Tibial artery (tissue), 4 donors: ENCODE results near the gene SLC4A5.

ENCODE experiments used
- DNase-seq, 2 donors: peaks; one replicate each; pipeline ENCODE4 v3.0.0-alpha.2; 2019
- H3K27ac ChIP-seq, 2 donors: fragments of 200-600 bp; sonication (generic) in 1 of 2; 1 replicate in 1 of 2; 2 replicates in 1 of 2; pipeline ENCODE4 v1.5.1; 2018 to 2019; ENCODE audit warnings: mild to moderate bottlenecking in 1 of 2
- H3K27me3 ChIP-seq, 2 donors: fragments of 200-600 bp; sonication (generic) in 1 of 2; one replicate each; pipeline versions ENCODE4 v1.5.1 to v1.6.0; 2016 to 2019
- H3K36me3 ChIP-seq, 3 donors: fragments of 200-600 bp; sonication (generic) in 2 of 3; one replicate each; pipeline ENCODE4 v1.5.1; 2016 to 2019; ENCODE audit warnings: mild to moderate bottlenecking in 2 of 3
- H3K4me1 ChIP-seq, 4 donors: fragments of 200-600 bp; sonication (generic) in 2 of 4; 1 replicate in 3 of 4; 2 replicates in 1 of 4; pipeline ENCODE4 v1.5.1; 2016 to 2019
- H3K4me3 ChIP-seq, 2 donors: fragments of 200-600 bp; sonication (generic) in 1 of 2; 1 replicate in 1 of 2; 2 replicates in 1 of 2; pipeline ENCODE4 v1.5.1; 2018 to 2019; ENCODE audit warnings: mild to moderate bottlenecking in 2 of 2
- H3K9me3 ChIP-seq, 3 donors: fragments of 200-600 bp; sonication (generic) in 1 of 3; one replicate each; pipeline ENCODE4 v1.5.1; 2016 to 2019
- CTCF ChIP-seq, 2 experiments: fragments of 200-600 bp in 1 of 2; fragments of 450-650 bp in 1 of 2; IDR thresholded peaks; one replicate each; pipeline ENCODE4 v1.5.1; 2017 to 2019; ENCODE audit warnings: antibody characterized with exemption in 2 of 2, mild to moderate bottlenecking in 1 of 2, moderate library complexity in 1 of 2
- intact Hi-C: fragments of 100-400 bp; cut with DNase I; formaldehyde crosslinking; loops from one replicate; pipeline ENCODE4 v1.15.0; 2023; ENCODE audit warnings: low total_unique reads

The SLC4A5 gene

GRCh38 chr2:74316627-74317295 is 26.5 kb downstream of the SLC4A5 start:
- intact Hi-C loops = no loop called here
- DNase-seq = no peak
- Histone ChIP-seq H3K27me3 (no peaks in the 10 kb centered on the region), H3K4me1 (peaks cover 0 to 22% (median 9%) of the 10 kb centered on the region in 4 donors), H3K36me3 (peaks cover 8 to 24% (median 15%) of the 10 kb centered on the region in 3 donors), H3K27ac (no peak overlapping the region), H3K4me3 (no peak overlapping the region), H3K9me3 (no peaks in the 10 kb centered on the region)
- TF ChIP-seq CTCF (IDR thresholded peaks at IDR 0.05) = no peak

GRCh38 chr2:74314107-74314506 is 29.1 kb downstream of the SLC4A5 start:
- Histone ChIP-seq H3K27me3 (no peaks in the 10 kb centered on the region), H3K36me3 (peaks cover 8 to 24% (median 15%) of the 10 kb centered on the region in 3 donors), H3K4me1 (peaks cover 0 to 22% (median 9%) of the 10 kb centered on the region in 4 donors), H3K4me3 (no peak overlapping the region), H3K27ac (no peak overlapping the region), H3K9me3 (no peaks in the 10 kb centered on the region)
- no peak for TF ChIP-seq CTCF (IDR thresholded peaks at IDR 0.05)
- intact Hi-C loops = no loop called here
- no peak for DNase-seq

- Histone ChIP-seq H3K27ac (no peak overlapping the region), H3K9me3 (no peaks in the 10 kb centered on the region), H3K4me3 (no peak overlapping the region), H3K36me3 (peaks cover 8 to 24% (median 15%) of the 10 kb centered on the region in 3 donors), H3K4me1 (peaks cover 0 to 17% (median 9%) of the 10 kb centered on the region in 4 donors), H3K27me3 (no peaks in the 10 kb centered on the region)
- no peak for DNase-seq
- intact Hi-C loops = no loop called here
- TF ChIP-seq CTCF (IDR thresholded peaks at IDR 0.05) = no peak
Observed at GRCh38 chr2:74313497-74313896, 29.7 kb downstream of the SLC4A5 start.

GRCh38 chr2:74312913-74313312 is 30.3 kb downstream of the SLC4A5 start:
- intact Hi-C loops = no loop called here
- TF ChIP-seq CTCF (IDR thresholded peaks at IDR 0.05) = no peak
- no peak overlapping the region for H3K27ac ChIP-seq
- peaks cover 8 to 24% (median 15%) of the 10 kb centered on the region in 3 donors for H3K36me3 ChIP-seq
- DNase-seq = no peak
- H3K4me3 ChIP-seq = no peak overlapping the region
- H3K4me1 ChIP-seq = peaks cover 0 to 11% (median 4%) of the 10 kb centered on the region in 4 donors
- no peaks in the 10 kb centered on the region for H3K27me3 ChIP-seq
- no peaks in the 10 kb centered on the region for H3K9me3 ChIP-seq

- Histone ChIP-seq H3K9me3 (no peaks in the 10 kb centered on the region), H3K4me1 (no peaks in the 10 kb centered on the region), H3K36me3 (peaks cover 0 to 17% (median 5%) of the 10 kb centered on the region in 3 donors), H3K27ac (no peak overlapping the region), H3K4me3 (no peak overlapping the region), H3K27me3 (no peaks in the 10 kb centered on the region)
- intact Hi-C loops = no loop called here
- TF ChIP-seq CTCF (IDR thresholded peaks at IDR 0.05) = no peak
- no peak for DNase-seq
Observed at GRCh38 chr2:74307720-74308119, 35.5 kb downstream of the SLC4A5 start.
